ENCODE data around the gene ATOX1.

Gene ATOX1

DNA sequence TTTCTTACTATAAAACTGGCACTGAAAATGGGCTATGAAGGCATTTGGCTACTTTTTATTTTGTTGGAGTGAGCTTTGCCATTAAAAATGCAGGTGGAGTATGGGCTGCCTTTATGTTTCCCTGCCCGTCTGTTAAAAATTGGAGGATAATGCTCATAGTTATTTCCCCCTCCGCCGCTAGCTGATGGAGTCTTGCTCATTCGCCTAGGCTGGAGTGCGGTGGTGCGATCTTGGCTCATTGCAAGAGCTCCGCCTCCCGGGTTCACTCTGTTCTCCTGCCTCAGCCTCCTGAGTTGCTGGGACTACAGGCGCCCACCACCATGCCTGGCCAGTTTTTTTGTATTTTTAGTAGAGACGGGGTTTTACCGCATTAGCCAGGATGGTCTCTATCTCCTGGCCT lies 21.9 kb upstream of the ATOX1 start:
- POLR2A ChIA-PET, result interaction anchor here (1.2 kb wide), 1 partner anchor 9 kb away, joined by 10 read pairs; the partner anchor contains the start of gene G3BP1
- TF ChIP-seq ARNT (IDR thresholded peaks at IDR 0.05) (no peak), L3MBTL2 (conservative IDR thresholded peaks at IDR 0.05) (no peak), FOXM1 (IDR thresholded peaks at IDR 0.05; ENCODE audit: borderline replicate concordance) (no peak), HDGF (IDR thresholded peaks at IDR 0.05; ENCODE audit: borderline replicate concordance) (no peak), NFRKB (IDR thresholded peaks at IDR 0.05) (no peak), TARDBP (IDR thresholded peaks at IDR 0.05) (no peak), CTBP1 (IDR thresholded peaks at IDR 0.05; ENCODE audit: borderline replicate concordance) (no peak)
- TF ChIP-seq, protein P1, sequence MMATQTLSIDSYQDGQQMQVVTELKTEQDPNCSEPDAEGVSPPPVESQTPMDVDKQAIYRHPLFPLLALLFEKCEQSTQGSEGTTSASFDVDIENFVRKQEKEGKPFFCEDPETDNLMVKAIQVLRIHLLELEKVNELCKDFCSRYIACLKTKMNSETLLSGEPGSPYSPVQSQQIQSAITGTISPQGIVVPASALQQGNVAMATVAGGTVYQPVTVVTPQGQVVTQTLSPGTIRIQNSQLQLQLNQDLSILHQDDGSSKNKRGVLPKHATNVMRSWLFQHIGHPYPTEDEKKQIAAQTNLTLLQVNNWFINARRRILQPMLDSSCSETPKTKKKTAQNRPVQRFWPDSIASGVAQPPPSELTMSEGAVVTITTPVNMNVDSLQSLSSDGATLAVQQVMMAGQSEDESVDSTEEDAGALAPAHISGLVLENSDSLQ (IDR thresholded peaks at IDR 0.05), result no peak
- peak; percentile 15 for DNase-seq (ENCODE audit: extremely low spot score)
- CTCF ChIA-PET, result interaction anchor here (0.9 kb wide), 1 partner anchor 9 kb away, joined by 3 read pairs; the partner anchor contains the start of gene G3BP1

DNA sequence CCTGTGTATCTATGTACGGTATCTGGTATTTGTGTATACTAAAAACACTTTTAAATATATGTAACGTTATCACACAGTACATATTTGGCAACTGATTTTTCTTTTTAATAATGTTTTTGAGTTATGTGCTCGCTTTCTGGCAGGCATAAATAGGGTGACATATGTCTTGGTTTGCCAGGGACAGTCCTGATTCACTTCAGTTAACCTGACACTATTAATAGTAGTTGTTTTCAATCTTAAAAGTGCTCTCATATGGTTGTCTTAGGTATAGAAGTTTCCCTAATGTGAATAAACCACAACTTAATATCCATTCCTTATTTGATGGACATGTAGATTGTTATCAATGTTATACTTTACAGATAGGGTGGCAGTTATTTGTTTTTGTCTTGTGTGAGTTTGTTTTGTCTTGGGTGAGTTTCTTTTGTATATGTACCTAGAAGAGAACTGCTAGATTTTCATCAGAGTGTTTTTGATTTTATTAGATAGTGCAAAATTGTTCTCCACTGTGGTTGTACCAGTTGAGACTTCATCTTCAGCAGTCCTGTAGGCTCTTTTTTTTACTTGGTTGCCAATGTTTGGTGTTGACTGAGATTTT lies 21.2 kb upstream of the ATOX1 start:
- ChIA-PET POLR2A (interaction anchor here (1.2 kb wide), 1 partner anchor 8 kb away, joined by 10 read pairs; the partner anchor contains the start of gene G3BP1), CTCF (interaction anchor here (0.9 kb wide), 1 partner anchor 8 kb away, joined by 3 read pairs; the partner anchor contains the start of gene G3BP1)
- DNase-seq (ENCODE audit: extremely low spot score), result no peak
- TF ChIP-seq TARDBP (IDR thresholded peaks at IDR 0.05) (no peak), FOXA1 (IDR thresholded peaks at IDR 0.05) (no peak), SUZ12 (IDR thresholded peaks at IDR 0.05) (no peak)
- TF ChIP-seq, protein P1 (IDR thresholded peaks at IDR 0.05), result peak; percentile 42

DNA sequence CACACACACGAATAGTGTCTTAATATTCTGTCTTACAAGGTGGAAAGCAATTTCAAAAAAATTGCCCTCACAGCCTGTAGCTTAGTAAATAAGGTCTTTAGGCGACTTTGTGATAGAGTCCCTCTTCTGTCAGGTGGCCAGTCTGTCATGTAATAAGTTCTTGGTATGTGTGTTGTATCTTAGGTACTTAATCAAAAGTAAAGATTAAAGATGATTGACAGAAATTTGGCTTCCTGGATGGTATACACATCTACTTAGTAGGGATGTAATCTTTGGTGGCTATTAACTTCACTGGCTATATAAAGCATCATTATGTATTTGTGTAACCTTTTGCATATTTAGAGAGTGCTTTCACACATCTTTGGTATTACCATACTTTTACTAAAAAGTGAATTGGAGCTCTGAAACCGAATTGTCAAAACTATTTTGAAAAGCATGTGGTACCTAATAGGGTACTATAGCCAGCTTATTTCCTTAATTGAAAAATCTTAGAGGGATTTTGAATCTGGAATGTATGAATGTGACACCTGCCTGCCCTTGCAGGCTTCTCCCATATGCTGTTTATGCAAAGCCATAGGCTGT lies 16.7 kb upstream of the ATOX1 start:
- CTCF ChIA-PET, result no interaction called here
- DNase-seq (ENCODE audit: extremely low spot score), result no peak
- TF ChIP-seq HDGF (IDR thresholded peaks at IDR 0.05; ENCODE audit: borderline replicate concordance) (no peak), ZNF384 (IDR thresholded peaks at IDR 0.05) (no peak)
- TF ChIP-seq, protein P1 (IDR thresholded peaks at IDR 0.05), result peak; percentile 51; the same call in 1 of the 2 replicates
- POLR2A ChIA-PET, result no interaction called here

DNA sequence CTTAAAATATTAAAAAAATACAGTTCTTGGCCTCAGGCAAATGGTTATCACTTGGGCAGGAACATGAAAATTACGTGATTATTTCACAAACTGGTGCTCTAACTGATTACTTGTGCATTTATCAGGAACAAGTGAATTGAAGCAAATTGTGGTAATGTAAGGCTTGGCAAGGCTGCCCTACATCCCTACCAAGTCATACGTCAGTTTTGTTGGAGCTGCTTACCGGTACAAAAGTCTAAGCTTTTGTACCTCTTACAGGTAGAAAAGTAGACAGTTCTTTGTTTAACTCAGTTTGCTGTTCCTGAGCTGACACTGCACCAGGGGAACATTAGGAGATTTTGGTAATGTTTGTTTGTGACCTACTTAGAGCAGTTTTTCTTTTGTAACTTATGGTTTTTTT lies 15.5 kb upstream of the ATOX1 start:
- POLR2A ChIA-PET, result interaction anchor here (0.7 to 5.8 kb wide), 4 partner anchors 16 to 1016 kb away, joined by 3 to 84 read pairs (median 4); partner anchors contain the start of gene ATOX1
- no peak for DNase-seq (ENCODE audit: extremely low spot score)
- CTCF ChIA-PET, result interaction anchor here (0.6 to 0.7 kb wide), 3 partner anchors 14 to 87 kb away, joined by 4 to 7 read pairs (median 5); no protein-coding TSS in a partner anchor
- TF ChIP-seq LEF1 (IDR thresholded peaks at IDR 0.05; ENCODE audit: borderline replicate concordance), result no peak
- no peak for TF ChIP-seq FOXM1 (IDR thresholded peaks at IDR 0.05; ENCODE audit: borderline replicate concordance)
- no peak for TF ChIP-seq SUZ12 (IDR thresholded peaks at IDR 0.05)
- TF ChIP-seq FOXK2 (IDR thresholded peaks at IDR 0.05), result no peak
- TF ChIP-seq ARNT (IDR thresholded peaks at IDR 0.05), result no peak
- TF ChIP-seq, protein P1 (IDR thresholded peaks at IDR 0.05), result no peak
- no peak for TF ChIP-seq TARDBP (IDR thresholded peaks at IDR 0.05)
- no peak for TF ChIP-seq ELF4 (IDR thresholded peaks at IDR 0.05)
- TF ChIP-seq NFRKB (IDR thresholded peaks at IDR 0.05), result no peak

DNA sequence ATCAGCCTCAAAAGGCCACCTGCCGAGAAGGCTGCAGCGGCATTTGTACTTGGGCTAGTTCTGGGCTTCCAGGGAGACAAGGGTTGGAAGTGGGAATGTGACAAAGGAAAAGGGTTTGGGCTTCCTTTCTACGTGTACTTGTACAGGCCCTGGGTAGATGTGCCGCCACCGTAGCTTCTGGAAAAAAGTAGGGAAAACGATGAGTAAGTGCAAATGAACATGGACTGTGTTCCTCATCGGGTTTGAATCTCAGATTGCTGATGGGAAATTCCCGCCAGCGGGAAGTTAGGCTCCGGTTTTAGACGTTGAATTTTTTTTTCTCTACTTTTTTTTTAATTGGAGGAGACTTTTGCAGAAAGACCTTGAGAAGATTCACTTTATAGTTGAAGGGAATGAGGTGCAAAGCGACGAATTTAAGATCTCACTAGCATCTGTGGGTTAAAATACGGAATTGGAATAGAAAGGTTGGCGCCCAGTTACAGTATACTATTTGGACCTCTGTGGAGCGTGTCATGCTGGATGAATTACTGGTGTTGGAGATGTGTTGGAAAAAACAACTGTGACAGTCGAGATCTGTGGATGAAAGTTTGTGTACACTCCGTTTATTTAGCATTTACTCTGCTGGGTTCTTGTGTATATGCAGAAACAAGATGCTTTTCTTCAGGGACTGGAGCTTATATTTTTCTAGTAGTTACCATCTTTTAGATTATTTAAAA lies 14.6 kb upstream of the ATOX1 start:
- ChIA-PET POLR2A (interaction anchor here (1.8 to 5.8 kb wide), 3 partner anchors 15 to 86 kb away, joined by 8 to 84 read pairs (median 10); partner anchors contain the start of genes ATOX1 and SPARC), CTCF (interaction anchor here (0.6 to 0.9 kb wide), 2 partner anchors 11 to 1787 kb away, joined by 3 read pairs; no protein-coding TSS in a partner anchor)
- no peak for TF ChIP-seq L3MBTL2 (conservative IDR thresholded peaks at IDR 0.05)
- TF ChIP-seq, protein P1 (IDR thresholded peaks at IDR 0.05), result peak; percentile 75
- no peak for DNase-seq (ENCODE audit: extremely low spot score)

All from HEK293T (cell line).